Gastrocnemius medialis (tissue), 4 donors: ENCODE measurements around the gene ARHGAP15. TPM values are rescaled to one million over a fixed set of nuclear protein-coding genes. Genes with fewer than 3 reads are reported as not detected.

Source experiments
- ATAC-seq, 2 donors: fragments of 150-250 bp; one replicate each; pipeline ENCODE4 v1.9.1; 2016
- DNase-seq, 2 donors: peaks; one replicate each; pipeline ENCODE4 v3.0.0-alpha.2; 2019
- H3K27ac ChIP-seq, 4 donors: fragments of 200-600 bp; sonication (generic); 1 replicate in 1 of 4; 2 replicates in 3 of 4; pipeline ENCODE4 v1.5.1; 2016 to 2018; ENCODE audit warnings: mild to moderate bottlenecking in 2 of 4, moderate library complexity in 1 of 4
- H3K27me3 ChIP-seq, 3 donors: fragments of 200-600 bp; sonication (generic) in 2 of 3; 1 replicate in 1 of 3; 2 replicates in 2 of 3; pipeline versions ENCODE4 v1.5.1 to v1.6.0; 2016 to 2019; ENCODE audit warnings: mild to moderate bottlenecking in 1 of 3, moderate library complexity in 1 of 3
- H3K36me3 ChIP-seq, 2 donors: fragments of 200-600 bp; sonication (generic) in 1 of 2; one replicate each; pipeline ENCODE4 v1.5.1; 2017 to 2018
- H3K4me1 ChIP-seq, 2 donors: fragments of 200-600 bp; sonication (generic) in 1 of 2; one replicate each; pipeline ENCODE4 v1.5.1; 2016 to 2017; ENCODE audit warnings: mild to moderate bottlenecking in 2 of 2
- H3K4me3 ChIP-seq, 4 donors: fragments of 200-600 bp; sonication (generic) in 3 of 4; 1 replicate in 1 of 4; 2 replicates in 3 of 4; pipeline ENCODE4 v1.5.1; 2016 to 2019; ENCODE audit warnings: mild to moderate bottlenecking in 2 of 4
- H3K9me3 ChIP-seq, 3 donors: fragments of 200-600 bp; sonication (generic) in 2 of 3; 1 replicate in 1 of 3; 2 replicates in 2 of 3; pipeline ENCODE4 v1.5.1; 2016 to 2019
- CTCF ChIP-seq, 5 experiments: fragments of 450-650 bp in 3 of 5; fragments of 200-600 bp in 2 of 5; sonication (generic) in 2 of 5; IDR thresholded peaks in 4 of 5; conservative IDR thresholded peaks in 1 of 5; 1 replicate in 4 of 5; 2 replicates in 1 of 5; pipeline ENCODE4 v1.5.1; 2016 to 2019; ENCODE audit warnings: antibody characterized with exemption in 5 of 5, mild to moderate bottlenecking in 3 of 5, moderate library complexity in 3 of 5
- POLR2A ChIP-seq, 2 donors: fragments of 450-650 bp; IDR thresholded peaks; one replicate each; pipeline ENCODE4 v1.6.1; 2017; ENCODE audit warnings: antibody characterized with exemption in 2 of 2, mild to moderate bottlenecking in 2 of 2, moderate library complexity in 2 of 2
- in situ Hi-C, 4 donors: fragments of 200-750 bp; cut with MboI; loops; one replicate each; pipeline versions ENCODE4 v1.15.0 to v1.8.0; 2017; ENCODE audit warnings: low sequenced_read_pairs in 4 of 4
- intact Hi-C: fragments of 100-400 bp; cut with DNase I; formaldehyde crosslinking; loops from one replicate; pipeline ENCODE4 v1.15.1; 2023; ENCODE audit warnings: low total_unique reads
- total RNA-seq, 4 donors: library from RNA; depleted of rRNA; stranded (reverse); fragments of >200 nt; gene quantifications; one replicate each; pipeline versions ENCODE4 v1.1.0 to v1.2.3, GENCODE V29; 2016

The ARHGAP15 gene
- total RNA-seq, 4 donors from 2014 or later: 1.2 to 3.2 (median 1.3) TPM; not detected in 1

- no peak for ATAC-seq
- in situ Hi-C loops: no loop called here
- H3K4me3 ChIP-seq: no peak overlapping the region
- DNase-seq: no peak
- no peaks in the 10 kb centered on the region for H3K4me1 ChIP-seq
- no peak for TF ChIP-seq POLR2A (IDR thresholded peaks at IDR 0.05)
- no peak for TF ChIP-seq CTCF (IDR thresholded peaks at IDR 0.05 in 4 of 5, conservative IDR thresholded peaks at IDR 0.05 in 1 of 5)
- intact Hi-C loops: no loop called here
- H3K36me3 ChIP-seq: no peaks in the 10 kb centered on the region
- no peaks in the 10 kb centered on the region for H3K9me3 ChIP-seq
- no peak overlapping the region for H3K27ac ChIP-seq
- H3K27me3 ChIP-seq: no peaks in the 10 kb centered on the region
Observed at GRCh38 chr2:143429932-143430679, 300.9 kb downstream of the ARHGAP15 start.

DNA sequence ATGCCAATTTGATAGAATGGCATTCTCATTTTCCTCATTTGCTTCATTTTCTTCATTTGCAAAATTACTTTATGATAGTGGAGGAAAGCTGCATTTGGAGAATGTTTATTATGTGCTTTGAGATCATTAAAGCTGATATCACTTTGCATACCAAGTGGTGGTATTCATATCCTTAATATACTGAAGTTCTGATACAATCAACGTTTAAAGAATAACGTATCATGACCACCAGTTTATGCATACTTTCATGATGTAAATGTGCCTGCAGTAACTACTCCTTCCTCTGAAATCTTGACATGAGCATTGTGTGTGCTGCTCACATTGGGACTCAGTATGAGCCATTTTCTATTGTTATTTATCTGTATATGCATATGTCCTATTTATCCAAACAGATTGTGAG, 302.1 kb downstream of the ARHGAP15 start:
- Histone ChIP-seq H3K4me1 (no peaks in the 10 kb centered on the region), H3K36me3 (no peaks in the 10 kb centered on the region), H3K9me3 (no peaks in the 10 kb centered on the region), H3K4me3 (no peak overlapping the region), H3K27me3 (no peaks in the 10 kb centered on the region), H3K27ac (no peak overlapping the region)
- DNase-seq (no peak), ATAC-seq (no peak)
- TF ChIP-seq POLR2A (IDR thresholded peaks at IDR 0.05): no peak
- TF ChIP-seq CTCF (IDR thresholded peaks at IDR 0.05 in 4 of 5, conservative IDR thresholded peaks at IDR 0.05 in 1 of 5): no peak
- intact Hi-C loops (no loop called here), in situ Hi-C loops (no loop called here)

DNA sequence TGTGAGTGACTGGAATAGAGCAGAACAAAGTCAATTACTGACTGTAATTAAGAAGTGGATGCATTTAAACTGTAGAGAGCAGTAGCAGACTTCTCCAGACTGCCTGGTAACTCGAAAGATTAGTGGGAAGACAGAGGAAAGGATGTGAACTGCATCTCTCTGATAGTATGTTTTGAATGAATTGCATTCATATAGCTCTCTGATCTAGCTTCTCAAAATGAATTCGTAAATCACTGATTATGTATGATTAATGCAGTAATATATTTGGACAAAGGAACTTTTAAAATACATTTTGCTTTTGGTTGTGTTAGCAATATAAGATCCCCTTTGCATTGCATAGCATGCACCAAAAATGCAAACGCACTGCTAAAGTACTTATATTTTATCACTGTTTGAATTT, 304.0 kb downstream of the ARHGAP15 start:
- H3K9me3 ChIP-seq: no peaks in the 10 kb centered on the region
- ATAC-seq: no peak
- no peaks in the 10 kb centered on the region for H3K27me3 ChIP-seq
- no peak overlapping the region for H3K27ac ChIP-seq
- no peak for TF ChIP-seq POLR2A (IDR thresholded peaks at IDR 0.05)
- no peak for TF ChIP-seq CTCF (IDR thresholded peaks at IDR 0.05 in 4 of 5, conservative IDR thresholded peaks at IDR 0.05 in 1 of 5)
- intact Hi-C loops: no loop called here
- H3K4me1 ChIP-seq: no peaks in the 10 kb centered on the region
- no peak for DNase-seq
- no peak overlapping the region for H3K4me3 ChIP-seq
- no peaks in the 10 kb centered on the region for H3K36me3 ChIP-seq
- in situ Hi-C loops: no loop called here

DNA sequence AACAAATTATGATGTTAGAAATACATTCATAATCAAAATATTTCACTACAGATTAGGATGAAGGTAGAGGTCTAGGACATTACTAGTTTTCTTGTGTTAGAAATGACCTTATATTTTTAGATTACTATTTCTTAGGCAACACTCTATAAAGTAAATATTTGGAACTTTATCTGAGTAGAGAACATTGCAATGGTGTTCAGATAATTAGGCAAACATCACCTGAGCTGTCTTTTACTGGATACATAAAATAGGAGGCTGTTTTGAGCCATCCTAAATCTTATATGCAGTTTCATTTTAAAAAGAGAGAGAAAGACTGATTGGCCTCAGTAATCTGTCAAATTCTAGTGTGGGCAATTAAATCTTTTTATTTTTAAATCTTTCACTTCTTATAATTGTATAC, 304.6 kb downstream of the ARHGAP15 start:
- Histone ChIP-seq H3K4me3 (no peak overlapping the region), H3K27ac (no peak overlapping the region), H3K4me1 (no peaks in the 10 kb centered on the region), H3K9me3 (no peaks in the 10 kb centered on the region), H3K36me3 (no peaks in the 10 kb centered on the region), H3K27me3 (no peaks in the 10 kb centered on the region)
- TF ChIP-seq CTCF (IDR thresholded peaks at IDR 0.05 in 4 of 5, conservative IDR thresholded peaks at IDR 0.05 in 1 of 5): no peak
- no peak for TF ChIP-seq POLR2A (IDR thresholded peaks at IDR 0.05)
- intact Hi-C loops (no loop called here), in situ Hi-C loops (no loop called here)
- DNase-seq: no peak
- ATAC-seq: no peak

- intact Hi-C loops: no loop called here
- ATAC-seq: no peak
- Histone ChIP-seq H3K36me3 (no peaks in the 10 kb centered on the region), H3K27ac (peak overlapping the region in 2 of 4 donors; percentile 10 to 21), H3K27me3 (no peaks in the 10 kb centered on the region), H3K4me1 (no peaks in the 10 kb centered on the region), H3K9me3 (no peaks in the 10 kb centered on the region), H3K4me3 (no peak overlapping the region)
- no peak for TF ChIP-seq POLR2A (IDR thresholded peaks at IDR 0.05)
- no peak for TF ChIP-seq CTCF (IDR thresholded peaks at IDR 0.05 in 4 of 5, conservative IDR thresholded peaks at IDR 0.05 in 1 of 5)
- DNase-seq: no peak
- in situ Hi-C loops: no loop called here
Observed at GRCh38 chr2:143434445-143434844, 305.2 kb downstream of the ARHGAP15 start.
